Measurements from ENCODE around the gene CREBBP.

DNA sequence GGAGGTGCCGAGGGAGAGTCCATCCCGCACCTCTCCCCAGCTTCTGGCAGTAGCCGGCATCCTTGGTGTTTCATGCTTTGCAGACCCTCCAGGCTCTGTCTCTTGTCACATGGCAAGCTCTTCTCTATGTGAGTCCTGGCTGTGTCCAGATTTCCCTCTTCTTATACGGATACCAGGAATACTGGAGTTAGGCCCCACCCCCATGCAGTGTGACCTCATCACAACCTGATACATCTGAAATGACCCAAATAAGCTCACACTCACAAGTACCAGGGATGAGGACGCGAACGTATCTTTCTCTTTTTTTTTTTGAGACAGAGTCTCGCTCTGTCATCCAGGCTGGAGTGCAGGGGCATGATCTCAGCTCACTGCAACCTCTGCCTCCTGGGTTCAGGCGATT lies 186.5 kb downstream of the CREBBP start:
- TF ChIP-seq CTCF (conservative IDR thresholded peaks at IDR 0.05; ENCODE audit: low read length) (no peak), EZH2phosphoT487 (IDR thresholded peaks at IDR 0.05; ENCODE audit: borderline replicate concordance, low read depth, low read length) (no peak)

Data from OCI-LY7 (cell line).